ENCODE results near the gene CNPY4.

The CNPY4 gene

DNA sequence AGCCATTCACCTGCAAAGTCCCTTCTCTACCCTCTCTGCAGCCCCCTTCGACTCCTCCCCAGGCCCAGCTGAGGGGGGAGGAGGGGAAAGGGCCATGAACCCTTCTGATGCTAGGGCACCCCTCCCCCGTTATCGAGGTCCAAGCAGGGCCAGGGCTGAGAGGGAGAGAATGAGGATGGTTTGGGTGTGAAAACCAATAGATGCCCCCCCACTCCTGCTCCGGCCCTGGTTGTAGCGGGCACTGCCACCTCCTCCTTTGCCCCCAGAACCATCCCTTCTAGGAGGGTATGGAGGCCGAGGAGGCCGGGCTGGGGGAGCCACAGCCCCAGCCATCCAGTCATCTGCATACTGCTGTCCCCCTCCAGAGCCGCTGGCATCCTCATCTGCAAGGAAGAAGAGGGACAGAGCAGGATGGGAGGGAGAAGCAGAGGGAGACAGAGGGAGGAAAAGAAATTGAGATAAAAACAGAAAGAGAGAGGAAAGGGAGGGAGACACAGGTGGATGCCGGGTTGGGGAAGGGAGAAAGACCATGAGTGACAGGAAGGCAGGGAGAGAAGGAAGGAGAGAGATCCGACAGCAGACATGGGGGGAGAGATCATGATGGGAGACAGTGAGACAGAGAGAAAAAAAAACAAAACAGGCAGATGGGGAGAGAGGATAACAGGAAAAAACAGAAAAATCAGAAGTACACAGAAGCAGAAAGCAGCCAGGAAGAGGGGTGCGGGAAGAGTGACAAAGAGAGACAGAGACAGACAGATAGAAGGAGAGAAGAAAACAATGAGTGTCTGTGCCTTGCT is 50.9 kb downstream of the CNPY4 start:
- Histone ChIP-seq H3K9ac (ENCODE audit: low read depth, low read length) (no peak overlapping the region), H3K36me3 (ENCODE audit: insufficient read depth, low read length) (peaks cover 16% of the 10 kb centered on the region), H3K9me3 (ENCODE audit: insufficient read depth, low read length, severe bottlenecking) (no peaks in the 10 kb centered on the region), H3K27ac (ENCODE audit: low read length) (no peak overlapping the region), H4K20me1 (ENCODE audit: insufficient read depth, low read length) (no peaks in the 10 kb centered on the region), H3K4me2 (ENCODE audit: insufficient read depth, low read length) (no peak overlapping the region), H3K79me2 (ENCODE audit: insufficient read depth, low read length) (no peaks in the 10 kb centered on the region), H2AFZ (ENCODE audit: low read depth, low read length) (no peak overlapping the region), H3K4me1 (ENCODE audit: insufficient read depth, low read length) (peaks cover 29% of the 10 kb centered on the region), H3K4me3 (ENCODE audit: low read depth in 1 of 2, low read length in 2 of 2) (no peak overlapping the region), H3K27me3 (ENCODE audit: insufficient read depth, low read length, poor library complexity) (peaks cover 7% of the 10 kb centered on the region)
- ATAC-seq (ENCODE audit: insufficient read depth, low read depth) (no peak), DNase-seq (no peak)
- TF ChIP-seq EZH2 (IDR thresholded peaks at IDR 0.05; ENCODE audit: borderline replicate concordance, low read depth, low read length, severe bottlenecking) = no peak
- TF ChIP-seq, protein P1, sequence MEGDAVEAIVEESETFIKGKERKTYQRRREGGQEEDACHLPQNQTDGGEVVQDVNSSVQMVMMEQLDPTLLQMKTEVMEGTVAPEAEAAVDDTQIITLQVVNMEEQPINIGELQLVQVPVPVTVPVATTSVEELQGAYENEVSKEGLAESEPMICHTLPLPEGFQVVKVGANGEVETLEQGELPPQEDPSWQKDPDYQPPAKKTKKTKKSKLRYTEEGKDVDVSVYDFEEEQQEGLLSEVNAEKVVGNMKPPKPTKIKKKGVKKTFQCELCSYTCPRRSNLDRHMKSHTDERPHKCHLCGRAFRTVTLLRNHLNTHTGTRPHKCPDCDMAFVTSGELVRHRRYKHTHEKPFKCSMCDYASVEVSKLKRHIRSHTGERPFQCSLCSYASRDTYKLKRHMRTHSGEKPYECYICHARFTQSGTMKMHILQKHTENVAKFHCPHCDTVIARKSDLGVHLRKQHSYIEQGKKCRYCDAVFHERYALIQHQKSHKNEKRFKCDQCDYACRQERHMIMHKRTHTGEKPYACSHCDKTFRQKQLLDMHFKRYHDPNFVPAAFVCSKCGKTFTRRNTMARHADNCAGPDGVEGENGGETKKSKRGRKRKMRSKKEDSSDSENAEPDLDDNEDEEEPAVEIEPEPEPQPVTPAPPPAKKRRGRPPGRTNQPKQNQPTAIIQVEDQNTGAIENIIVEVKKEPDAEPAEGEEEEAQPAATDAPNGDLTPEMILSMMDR (IDR thresholded peaks at IDR 0.05; ENCODE audit: borderline replicate concordance, extremely low read depth, low read length, poor library complexity, severe bottlenecking) = no peak

DNA sequence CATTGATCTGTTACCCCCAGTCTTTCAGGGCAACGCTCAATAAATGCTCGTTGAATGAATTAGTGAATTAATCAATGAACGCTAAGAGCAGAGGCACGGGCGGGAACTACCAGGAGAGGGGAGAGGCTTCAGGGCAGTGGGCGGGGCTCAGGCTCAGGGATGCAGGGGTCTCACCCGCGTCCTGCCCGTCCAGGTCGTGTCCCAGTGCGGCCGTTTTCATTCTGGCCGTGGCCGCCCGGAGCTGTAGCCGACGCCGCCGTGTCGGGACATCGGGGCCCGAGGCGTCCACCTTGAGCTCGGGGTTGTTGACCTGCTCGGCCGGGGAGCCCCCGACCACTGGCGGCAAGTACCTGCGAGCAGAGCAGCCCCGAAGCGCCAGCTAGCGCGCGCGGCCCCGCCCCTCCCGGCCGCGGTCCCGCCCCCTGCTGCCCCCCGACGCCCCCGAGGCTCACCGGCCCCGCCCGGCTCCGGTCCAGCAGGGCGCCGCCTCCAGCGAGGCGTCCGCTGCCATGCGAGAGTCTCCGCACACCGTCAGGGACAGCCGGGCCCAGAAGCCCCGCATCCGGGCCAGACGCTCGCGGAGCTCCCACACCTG is 51.8 kb downstream of the CNPY4 start:
- H3K4me3 ChIP-seq (ENCODE audit: low read depth in 1 of 2, low read length in 2 of 2) = no peak overlapping the region
- no peak for TF ChIP-seq EZH2 (IDR thresholded peaks at IDR 0.05; ENCODE audit: borderline replicate concordance, low read depth, low read length, severe bottlenecking)
- TF ChIP-seq, protein P1 (IDR thresholded peaks at IDR 0.05; ENCODE audit: borderline replicate concordance, extremely low read depth, low read length, poor library complexity, severe bottlenecking) = no peak
- no peak for DNase-seq
- H3K27me3 ChIP-seq (ENCODE audit: insufficient read depth, low read length, poor library complexity) = peaks cover 7% of the 10 kb centered on the region
- 0 out of 2 replicates have a peak, but pooled peaks cover under 1% of the 10 kb centered on the region for H3K79me2 ChIP-seq (ENCODE audit: insufficient read depth, low read length)
- no peak overlapping the region for H3K9ac ChIP-seq (ENCODE audit: low read depth, low read length)
- no peaks in the 10 kb centered on the region for H4K20me1 ChIP-seq (ENCODE audit: insufficient read depth, low read length)
- peaks cover 18% of the 10 kb centered on the region for H3K36me3 ChIP-seq (ENCODE audit: insufficient read depth, low read length)
- no peak overlapping the region for H2AFZ ChIP-seq (ENCODE audit: low read depth, low read length)
- H3K4me1 ChIP-seq (ENCODE audit: insufficient read depth, low read length) = peaks cover 37% of the 10 kb centered on the region
- ATAC-seq (ENCODE audit: insufficient read depth, low read depth) = no peak
- H3K9me3 ChIP-seq (ENCODE audit: insufficient read depth, low read length, severe bottlenecking) = no peaks in the 10 kb centered on the region
- H3K27ac ChIP-seq (ENCODE audit: low read length) = no peak overlapping the region
- no peak overlapping the region for H3K4me2 ChIP-seq (ENCODE audit: insufficient read depth, low read length)

DNA sequence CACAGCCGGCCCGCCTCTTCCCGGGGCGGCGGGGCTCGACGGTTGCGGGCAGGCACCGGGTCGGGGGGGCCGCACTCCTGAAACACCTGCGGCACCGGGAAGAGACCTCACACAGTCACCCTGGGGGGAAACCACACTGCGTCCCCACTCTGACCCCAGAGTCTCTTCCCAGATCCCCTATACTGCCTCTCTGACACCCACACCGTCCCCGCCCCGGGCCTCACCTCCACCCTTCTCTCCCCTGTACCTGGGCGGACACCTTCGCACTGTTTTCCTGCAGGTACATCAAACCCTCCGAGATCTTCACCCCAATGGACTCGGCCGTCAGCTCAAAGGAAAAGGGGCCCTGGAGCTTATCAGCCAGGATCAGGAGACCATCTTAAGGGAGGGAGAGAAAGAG is 52.4 kb downstream of the CNPY4 start:
- Histone ChIP-seq H2AFZ (ENCODE audit: low read depth, low read length) (no peak overlapping the region), H3K9ac (ENCODE audit: low read depth, low read length) (no peak overlapping the region), H3K4me3 (ENCODE audit: low read depth in 1 of 2, low read length in 2 of 2) (no peak overlapping the region), H3K4me1 (ENCODE audit: insufficient read depth, low read length) (peaks cover 43% of the 10 kb centered on the region), H3K79me2 (ENCODE audit: insufficient read depth, low read length) (peaks cover 4% of the 10 kb centered on the region), H3K9me3 (ENCODE audit: insufficient read depth, low read length, severe bottlenecking) (no peaks in the 10 kb centered on the region), H3K4me2 (ENCODE audit: insufficient read depth, low read length) (no peak overlapping the region), H3K27me3 (ENCODE audit: insufficient read depth, low read length, poor library complexity) (peaks cover 7% of the 10 kb centered on the region), H3K36me3 (ENCODE audit: insufficient read depth, low read length) (peaks cover 18% of the 10 kb centered on the region), H3K27ac (ENCODE audit: low read length) (no peak overlapping the region), H4K20me1 (ENCODE audit: insufficient read depth, low read length) (peaks cover 2% of the 10 kb centered on the region; the same call in 1 of the 2 replicates)
- TF ChIP-seq EZH2 (IDR thresholded peaks at IDR 0.05; ENCODE audit: borderline replicate concordance, low read depth, low read length, severe bottlenecking) = no peak
- TF ChIP-seq, protein P1 (IDR thresholded peaks at IDR 0.05; ENCODE audit: borderline replicate concordance, extremely low read depth, low read length, poor library complexity, severe bottlenecking) = no peak
- ATAC-seq (ENCODE audit: insufficient read depth, low read depth) (no peak), DNase-seq (no peak)

All from DND-41 (cell line).